ENCODE results near the gene TMEM40.

TMEM40 gene

GRCh38 chr3:12695916-12696315 is 63.1 kb downstream of the TMEM40 start:
- Mint-ChIP-seq H3K4me3 (no peak overlapping the region), H3K27ac (no peak overlapping the region), H3K4me1 (no peaks in the 10 kb centered on the region), H3K27me3 (no peaks in the 10 kb centered on the region), H3K36me3 (no peaks in the 10 kb centered on the region), H3K9me3 (no peaks in the 10 kb centered on the region)
- no peak for ATAC-seq

- H3K36me3 Mint-ChIP-seq, result no peaks in the 10 kb centered on the region
- no peaks in the 10 kb centered on the region for H3K27me3 Mint-ChIP-seq
- no peak for ATAC-seq
- H3K4me1 Mint-ChIP-seq, result no peaks in the 10 kb centered on the region
- no peaks in the 10 kb centered on the region for H3K9me3 Mint-ChIP-seq
- H3K27ac Mint-ChIP-seq, result no peak overlapping the region
- no peak overlapping the region for H3K4me3 Mint-ChIP-seq
Observed at GRCh38 chr3:12695112-12695511, 63.9 kb downstream of the TMEM40 start.

DNA sequence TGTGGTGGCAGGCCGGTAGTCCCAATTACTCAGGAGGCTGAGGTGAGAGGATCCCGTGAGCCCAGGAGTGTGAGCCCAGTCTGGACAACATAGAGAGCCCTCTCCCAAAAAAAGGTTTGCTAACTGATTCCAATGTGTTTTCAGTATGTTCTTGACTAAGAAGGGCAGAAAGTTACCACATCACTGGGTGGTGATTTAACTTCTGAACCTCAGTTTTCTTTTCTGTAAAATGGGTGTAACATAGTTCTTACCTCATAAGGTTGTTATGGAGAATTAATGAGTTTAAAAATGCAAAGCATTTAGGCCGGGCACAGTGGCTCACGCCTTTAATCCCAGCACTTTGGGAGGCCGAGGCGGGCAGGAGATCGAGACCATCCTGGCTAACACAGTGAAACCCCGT is 66.6 kb downstream of the TMEM40 start:
- Mint-ChIP-seq H3K4me3 (no peak overlapping the region), H3K27ac (no peak overlapping the region), H3K27me3 (peaks cover 2% of the 10 kb centered on the region), H3K36me3 (no peaks in the 10 kb centered on the region), H3K9me3 (no peaks in the 10 kb centered on the region), H3K4me1 (no peaks in the 10 kb centered on the region)
- no peak for ATAC-seq

GRCh38 chr3:12689997-12690711 is 68.9 kb downstream of the TMEM40 start:
- H3K9me3 Mint-ChIP-seq, result no peaks in the 10 kb centered on the region
- H3K4me3 Mint-ChIP-seq, result no peak overlapping the region
- no peaks in the 10 kb centered on the region for H3K36me3 Mint-ChIP-seq
- no peak for ATAC-seq
- H3K27me3 Mint-ChIP-seq, result peaks cover 10% of the 10 kb centered on the region
- no peaks in the 10 kb centered on the region for H3K4me1 Mint-ChIP-seq
- H3K27ac Mint-ChIP-seq, result no peak overlapping the region

DNA sequence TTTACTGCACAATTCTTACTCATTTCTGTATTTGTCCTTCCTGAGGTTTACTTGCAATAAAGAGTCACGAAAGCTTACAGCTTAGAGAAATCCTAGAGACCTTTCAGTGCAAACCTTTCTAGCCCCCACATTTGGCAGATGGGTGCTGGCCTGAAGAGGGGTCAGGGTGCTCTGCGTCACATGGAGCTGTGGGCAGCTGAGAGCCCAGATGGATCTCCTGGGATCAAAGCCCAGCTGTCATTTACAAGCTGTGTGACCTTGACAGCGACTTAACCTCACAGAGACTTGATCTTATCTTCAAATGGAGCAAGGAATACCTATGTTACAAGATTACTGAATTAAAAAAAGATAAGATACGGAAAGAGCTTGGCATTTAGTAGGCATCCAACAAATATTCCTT is 71.1 kb downstream of the TMEM40 start:
- Mint-ChIP-seq H3K27me3 (peaks cover 10% of the 10 kb centered on the region), H3K36me3 (no peaks in the 10 kb centered on the region), H3K4me3 (no peak overlapping the region), H3K27ac (no peak overlapping the region), H3K9me3 (no peaks in the 10 kb centered on the region), H3K4me1 (no peaks in the 10 kb centered on the region)
- ATAC-seq, result no peak

GRCh38 chr3:12686096-12686495 is 73.0 kb downstream of the TMEM40 start:
- no peak for ATAC-seq
- no peaks in the 10 kb centered on the region for H3K4me1 Mint-ChIP-seq
- no peak overlapping the region for H3K27ac Mint-ChIP-seq
- H3K27me3 Mint-ChIP-seq, result peaks cover 10% of the 10 kb centered on the region
- no peaks in the 10 kb centered on the region for H3K9me3 Mint-ChIP-seq
- H3K36me3 Mint-ChIP-seq, result no peaks in the 10 kb centered on the region
- H3K4me3 Mint-ChIP-seq, result no peak overlapping the region
